GM12864 (cell line): ENCODE data around the gene GDPD2.

Source experiments
- DNase-seq: peaks from one replicate; pipeline ENCODE4 v3.0.0-alpha.2; 2011; ENCODE audit warnings: low read depth
- H3K4me3 ChIP-seq: 2 replicates; pipeline ENCODE4 v1.5.1; 2011; ENCODE audit warnings: mild to moderate bottlenecking, low read depth, low read length, control low read depth
- CTCF ChIP-seq: IDR thresholded peaks from 2 replicates; pipeline ENCODE4 v1.5.1; 2011; ENCODE audit warnings: low read depth, mild to moderate bottlenecking, moderate library complexity, low read length, control low read depth, inconsistent platforms; ENCODE audit errors: missing control alignments

The GDPD2 gene

DNA sequence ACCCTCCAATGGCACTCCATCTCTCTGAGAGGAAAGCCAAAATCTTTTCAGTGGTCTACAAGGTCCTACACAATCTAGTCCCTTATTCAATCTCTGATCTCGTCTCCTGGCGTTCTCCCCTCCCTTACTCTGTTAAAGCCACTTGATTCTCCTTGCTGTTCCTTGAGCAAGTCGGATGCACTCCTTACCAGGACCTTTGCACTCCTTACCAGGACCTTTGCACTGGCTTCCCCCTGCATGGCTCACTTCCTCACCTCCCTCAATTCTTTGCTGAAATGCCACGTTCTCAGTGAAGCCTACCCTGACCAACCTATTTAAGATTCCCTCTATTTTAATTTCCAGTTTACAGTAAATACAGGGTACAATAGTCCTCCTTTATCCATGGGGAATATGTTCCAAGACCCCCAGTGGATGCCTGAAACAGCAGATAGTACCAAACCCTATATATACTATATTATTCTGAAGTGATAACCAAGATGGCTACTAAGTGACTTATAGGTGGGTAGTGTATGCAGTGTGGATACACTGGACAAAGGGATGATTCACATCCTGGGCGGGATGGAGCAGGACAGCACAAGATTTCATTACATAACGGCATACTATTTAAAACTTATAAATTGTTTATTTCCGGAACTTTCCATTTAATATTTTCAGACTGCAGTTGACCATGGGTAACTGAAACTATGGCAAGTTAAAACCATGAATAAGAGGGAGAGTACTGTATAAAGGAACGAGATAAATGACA is 15.0 kb downstream of the GDPD2 start:
- no peak for DNase-seq
- H3K4me3 ChIP-seq, result no peak overlapping the region
- TF ChIP-seq CTCF, result no peak

- TF ChIP-seq CTCF, result no peak
- no peak for DNase-seq
- H3K4me3 ChIP-seq, result no peak overlapping the region
Observed at GRCh38 chrX:70439016-70439415, 15.9 kb downstream of the GDPD2 start.

DNA sequence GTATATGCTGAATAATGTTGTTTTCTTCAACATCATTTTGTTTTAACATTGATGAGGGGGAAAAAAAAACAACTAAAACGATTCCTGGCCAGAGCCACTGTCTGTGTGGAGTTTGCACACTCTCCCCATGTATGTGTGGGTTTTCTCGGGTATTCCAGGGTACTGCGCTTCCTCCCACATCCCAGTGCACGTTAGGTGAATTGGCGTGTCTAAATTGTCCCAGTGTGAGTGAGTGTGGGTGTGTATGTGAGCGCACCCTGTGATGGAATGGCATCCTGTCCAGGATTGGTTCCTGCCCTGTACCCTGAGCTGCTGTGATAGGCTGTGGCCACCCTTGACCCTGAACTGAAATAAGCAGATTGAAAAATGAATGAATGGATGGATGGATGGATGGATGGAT is 19.1 kb downstream of the GDPD2 start:
- DNase-seq, result no peak
- H3K4me3 ChIP-seq, result no peak overlapping the region
- TF ChIP-seq CTCF, result no peak

DNA sequence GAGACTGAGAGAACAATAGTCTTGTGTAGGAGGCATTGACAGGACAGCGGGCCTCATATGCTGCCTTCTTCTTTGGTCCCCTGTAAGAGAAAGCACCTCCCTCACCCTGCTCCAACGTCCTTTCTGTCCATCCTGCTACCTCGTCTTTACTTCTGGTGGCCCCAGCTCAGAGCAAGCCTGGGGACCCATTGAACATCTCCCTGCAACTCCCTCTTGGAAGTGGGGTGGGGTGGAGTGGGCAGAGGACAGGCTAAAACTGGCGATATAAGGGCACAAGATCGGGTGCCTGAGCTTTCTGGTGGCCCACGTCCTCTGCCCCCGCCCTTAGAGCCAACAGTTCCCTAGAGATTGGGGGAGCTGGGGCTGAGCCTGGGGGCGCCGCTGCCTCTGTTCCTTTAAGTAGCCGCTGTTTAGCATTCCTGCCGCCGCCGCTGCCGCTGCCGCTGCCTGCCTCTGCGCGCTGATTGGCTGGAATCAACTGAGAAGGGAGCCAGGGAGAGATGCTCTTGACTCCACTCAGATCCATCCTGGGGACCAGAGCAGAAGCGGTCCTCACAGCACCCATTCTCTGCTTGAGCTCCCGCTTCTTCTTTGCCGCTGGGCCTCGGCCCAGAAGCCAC is 21.3 kb downstream of the GDPD2 start, which contains the start of gene DLG3:
Gene DLG3, plus strand, starts transcription at position 510 of the 620 bp plus-strand sequence. CDS start 367 bp downstream, outside the sequence.
- no peak for DNase-seq
- no peak for TF ChIP-seq CTCF
- no peak within 1 kb of the TSS for H3K4me3 ChIP-seq

- no peak for TF ChIP-seq CTCF
- DNase-seq, result no peak
- H3K4me3 ChIP-seq, result no peak overlapping the region
Observed at GRCh38 chrX:70444946-70445656, 22.0 kb downstream of the GDPD2 start.

DNA sequence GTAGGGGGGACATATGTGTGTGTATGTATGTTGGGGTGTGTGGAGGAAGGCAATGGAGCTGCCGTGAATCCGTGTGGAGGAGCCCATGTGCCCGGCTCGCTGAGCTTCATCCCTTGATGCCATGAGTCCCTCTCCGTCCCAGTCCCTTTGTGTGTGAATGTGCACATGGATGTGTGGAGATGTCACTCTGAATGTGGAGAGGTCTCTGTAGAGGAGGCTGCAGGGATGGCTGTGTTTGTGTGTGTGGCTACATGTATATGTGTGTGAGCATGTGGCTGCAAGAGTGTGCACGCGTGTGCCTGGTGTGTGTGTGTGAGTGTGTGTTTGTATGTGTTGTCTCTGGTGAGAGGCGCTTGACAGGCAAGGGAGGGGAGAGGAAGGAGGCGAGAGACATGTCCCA is 22.8 kb downstream of the GDPD2 start:
- no peak overlapping the region for H3K4me3 ChIP-seq
- TF ChIP-seq CTCF, result no peak
- DNase-seq, result no peak
